SK-N-SH (cell line): ENCODE results near the gene PARVG. TPM values are rescaled to one million over a fixed set of nuclear protein-coding genes. Genes with fewer than 3 reads are reported as not detected.

Experiments used
- CTCF ChIA-PET: fragments of 300-600, 350-600 bp; formaldehyde crosslinking; extraction: SDS; loops from one replicate; lab custom pipeline; 2021; lab: Yijun Ruan, JAX
- POLR2A ChIA-PET: fragments of 350-600 bp; sonication (Branson Sonifier 250); formaldehyde crosslinking; extraction: SDS; loops from one replicate; lab custom pipeline; 2020; ENCODE audit warnings: antibody characterized with exemption, inconsistent platforms; lab: Yijun Ruan, JAX
- DNase-seq: peaks from one replicate; pipeline ENCODE4 v3.0.0; 2012
- H2AFZ ChIP-seq: fragments of 200-600 bp; sonication (generic); 2 replicates; pipeline ENCODE4 v1.8.1; 2016; ENCODE audit warnings: antibody characterized with exemption, mild to moderate bottlenecking, low read depth
- H3F3A ChIP-seq: fragments of 200-600 bp; sonication (generic); replicated peaks from 2 replicates; pipeline ENCODE3; 2016; ENCODE audit warnings: antibody characterized with exemption, mild to moderate bottlenecking; ENCODE audit not compliant: insufficient read depth
- H3K27ac ChIP-seq, 2 experiments: fragments of 200-500 bp in 1 of 2; fragments of 200-600 bp in 1 of 2; sonication (Bioruptor generic) in 1 of 2; sonication (generic), shearing (Covaris generic) in 1 of 2; 2 replicates each; pipeline versions ENCODE4 v1.5.1 to v1.6.1; 2014 to 2016; ENCODE audit warnings: low read depth in 2 of 2, inconsistent platforms in 1 of 2, low read length in 1 of 2, mild to moderate bottlenecking in 1 of 2, mixed read lengths in 1 of 2
- H3K27me3 ChIP-seq: fragments of 200-600 bp; sonication (generic), shearing (Covaris generic); 2 replicates; pipeline ENCODE4 v1.6.1; 2016; ENCODE audit warnings: mixed run types; ENCODE audit not compliant: insufficient read depth
- H3K36me3 ChIP-seq, 2 experiments: fragments of 200-500 bp in 1 of 2; fragments of 200-600 bp in 1 of 2; sonication (Bioruptor generic) in 1 of 2; sonication (generic) in 1 of 2; replicated peaks in 1 of 2; 2 replicates each; pipeline versions ENCODE3 to v1.5.1; 2014 to 2016; ENCODE audit warnings: low read length in 1 of 2, mild to moderate bottlenecking in 1 of 2; ENCODE audit not compliant: insufficient read depth in 2 of 2, control insufficient read depth in 1 of 2
- H3K4me1 ChIP-seq, 2 experiments: fragments of 200-500 bp in 1 of 2; fragments of 200-600 bp in 1 of 2; sonication (Bioruptor generic) in 1 of 2; sonication (generic), shearing (Covaris generic) in 1 of 2; 2 replicates each; pipeline versions ENCODE4 v1.5.1 to v1.6.1; 2014 to 2016; ENCODE audit warnings: low read depth in 1 of 2, low read length in 1 of 2, mixed run types in 1 of 2; ENCODE audit not compliant: insufficient read depth in 2 of 2, control insufficient read depth in 1 of 2
- H3K4me2 ChIP-seq: fragments of 200-600 bp; sonication (generic), shearing (Covaris generic); 2 replicates; pipeline ENCODE4 v1.6.1; 2017; ENCODE audit warnings: mixed run types
- H3K4me3 ChIP-seq, 2 experiments: fragments of 200-500 bp in 1 of 2; fragments of 200-600 bp in 1 of 2; sonication (Bioruptor generic) in 1 of 2; sonication (generic), shearing (Covaris generic) in 1 of 2; 2 replicates each; pipeline versions ENCODE4 v1.5.1 to v1.8.1; 2014 to 2016; ENCODE audit warnings: low read depth in 2 of 2, inconsistent platforms in 1 of 2, low read length in 1 of 2, mild to moderate bottlenecking in 1 of 2, mixed read lengths in 1 of 2, moderate library complexity in 1 of 2
- H3K79me2 ChIP-seq: fragments of 200-600 bp; sonication (generic); 2 replicates; pipeline ENCODE4 v1.8.1; 2017; ENCODE audit warnings: mild to moderate bottlenecking; ENCODE audit not compliant: insufficient read depth
- H3K9ac ChIP-seq: fragments of 200-600 bp; sonication (generic); 2 replicates; pipeline ENCODE4 v1.6.1; 2017; ENCODE audit warnings: mixed run types
- H3K9me2 ChIP-seq: fragments of 200-600 bp; sonication (generic); 2 replicates; pipeline ENCODE4 v1.6.1; 2017; ENCODE audit warnings: mixed run types
- H3K9me3 ChIP-seq: fragments of 200-600 bp; sonication (generic); 2 replicates; pipeline ENCODE4 v1.6.1; 2017; ENCODE audit warnings: mixed run types, mild to moderate bottlenecking, moderate library complexity
- H4K20me1 ChIP-seq: fragments of 200-600 bp; sonication (generic); 2 replicates; pipeline ENCODE4 v1.6.1; 2017; ENCODE audit warnings: mild to moderate bottlenecking, mixed run types; ENCODE audit not compliant: insufficient read depth
- CTCF ChIP-seq: fragments of 200-600 bp; sonication (generic); IDR thresholded peaks from 2 replicates; pipeline ENCODE4 v1.6.1; 2017; ENCODE audit warnings: antibody characterized with exemption, mild to moderate bottlenecking, moderate library complexity
- ELF1 ChIP-seq: IDR thresholded peaks from 2 replicates; pipeline ENCODE4 v1.4.0; 2012
- FOXM1 ChIP-seq: IDR thresholded peaks from 2 replicates; pipeline ENCODE4 v1.4.0; 2012; ENCODE audit warnings: low read depth, mild to moderate bottlenecking
- GABPA ChIP-seq: IDR thresholded peaks from 2 replicates; pipeline ENCODE4 v1.4.0; 2012; ENCODE audit warnings: low read depth, mild to moderate bottlenecking
- MEF2A ChIP-seq: IDR thresholded peaks from 2 replicates; pipeline ENCODE4 v1.4.0; 2012; ENCODE audit warnings: low read depth, borderline replicate concordance
- NRF1 ChIP-seq: IDR thresholded peaks from 2 replicates; pipeline ENCODE4 v1.6.1; 2012; ENCODE audit warnings: low read depth, mild to moderate bottlenecking, low read length
- POLR2AphosphoS5 ChIP-seq: IDR thresholded peaks from 2 replicates; pipeline ENCODE4 v1.6.1; 2012; ENCODE audit warnings: low read depth, low read length
- SMC3 ChIP-seq: IDR thresholded peaks from 2 replicates; pipeline ENCODE4 v1.6.1; 2012; ENCODE audit warnings: low read depth, low read length, improper control_type of control experiment
- TAF1 ChIP-seq: IDR thresholded peaks from 2 replicates; pipeline ENCODE4 v1.6.1; 2012; ENCODE audit warnings: low read depth, mild to moderate bottlenecking, low read length, moderate library complexity, borderline replicate concordance
- TCF12 ChIP-seq: IDR thresholded peaks from 2 replicates; pipeline ENCODE4 v1.4.0; 2012
- YY1 ChIP-seq: IDR thresholded peaks from 2 replicates; pipeline ENCODE4 v1.4.0; 2012; ENCODE audit warnings: low read depth, mild to moderate bottlenecking
- WGBS: methylation state at CpG from one replicate; pipeline ENCODE4 v1.1.6; 2017; ENCODE audit warnings: low lambda C conversion rate; 5-methylcytosine and 5-hydroxymethylcytosine counted together
- polyA plus RNA-seq, 3 experiments: library from polyadenylated mRNA; depleted of rRNA; stranded (reverse); fragments of >200 nt; gene quantifications; 2 replicates each; pipeline ENCODE4 v1.2.3, GENCODE V29; 2012
- TF ChIP-seq, protein P1 (sequence below): IDR thresholded peaks from 2 replicates; pipeline ENCODE4 v1.4.0; 2012; ENCODE audit warnings: low read depth, borderline replicate concordance

PARVG gene
- polyA plus RNA-seq, 1 of the 3 experiments (the other 2 are of a cell fraction): 0.05 TPM

DNA sequence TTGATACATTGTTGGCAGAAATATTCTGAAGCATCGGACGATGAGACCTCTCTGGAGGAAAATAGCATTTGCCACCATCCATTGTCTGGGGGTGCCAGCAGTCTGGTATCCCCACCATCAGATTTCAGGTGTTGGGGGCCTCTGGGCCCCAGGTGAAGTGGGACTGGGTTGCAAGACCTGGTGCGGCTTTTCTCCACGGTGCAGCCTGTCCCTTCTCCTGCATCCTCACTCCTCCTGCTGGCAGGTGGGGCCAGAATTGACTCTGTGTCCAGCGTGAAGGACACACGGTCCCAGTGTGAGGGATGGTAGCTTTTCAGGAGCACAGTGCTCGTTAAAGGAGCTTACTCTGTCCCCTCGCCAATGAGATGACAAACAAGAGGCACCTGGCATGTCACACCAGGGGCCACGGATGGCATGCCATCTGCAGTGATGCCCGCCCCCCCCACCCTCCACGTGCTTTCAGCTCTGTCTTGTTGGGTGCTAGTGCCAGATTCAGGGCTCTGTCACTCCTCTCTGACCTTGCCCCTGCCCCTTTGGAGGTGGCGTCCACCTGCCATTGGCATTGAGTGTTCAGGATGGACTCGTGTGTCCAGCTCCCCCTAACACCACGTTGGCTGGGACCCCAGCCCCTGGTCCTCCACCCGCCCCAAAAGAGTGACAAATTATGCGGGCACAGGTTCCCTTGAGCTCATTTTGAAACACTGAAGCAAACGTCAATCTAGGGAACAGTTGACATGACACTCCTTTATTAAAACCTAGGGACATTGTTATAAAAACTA, 62.4 kb downstream of the PARVG start:
- no peak overlapping the region for H2AFZ ChIP-seq
- no peaks in the 10 kb centered on the region for H3K79me2 ChIP-seq
- no peak overlapping the region for H3K27ac ChIP-seq
- ChIA-PET POLR2A (no interaction called here), CTCF (interaction anchor here (0.8 to 1.3 kb wide), 2 partner anchors 39 to 162 kb away, joined by 3 read pairs; no protein-coding TSS in a partner anchor)
- H3K9ac ChIP-seq: no peak overlapping the region
- TF ChIP-seq SMC3 (no peak), CTCF (no peak), TCF12 (no peak), ELF1 (no peak), NRF1 (no peak), TAF1 (no peak), FOXM1 (no peak), YY1 (no peak), MEF2A (no peak)
- TF ChIP-seq, protein P1, sequence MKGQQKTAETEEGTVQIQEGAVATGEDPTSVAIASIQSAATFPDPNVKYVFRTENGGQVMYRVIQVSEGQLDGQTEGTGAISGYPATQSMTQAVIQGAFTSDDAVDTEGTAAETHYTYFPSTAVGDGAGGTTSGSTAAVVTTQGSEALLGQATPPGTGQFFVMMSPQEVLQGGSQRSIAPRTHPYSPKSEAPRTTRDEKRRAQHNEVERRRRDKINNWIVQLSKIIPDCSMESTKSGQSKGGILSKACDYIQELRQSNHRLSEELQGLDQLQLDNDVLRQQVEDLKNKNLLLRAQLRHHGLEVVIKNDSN: no peak
- H3K36me3 ChIP-seq: no peaks in the 10 kb centered on the region
- no peaks in the 10 kb centered on the region for H4K20me1 ChIP-seq
- no peak overlapping the region for H3K4me2 ChIP-seq
- no peaks in the 10 kb centered on the region; a peak in 1 of 4 replicates for H3K4me1 ChIP-seq
- no peaks in the 10 kb centered on the region for H3K9me2 ChIP-seq
- no peaks in the 10 kb centered on the region; the same call in 1 of the 2 replicates for H3K27me3 ChIP-seq
- no peaks in the 10 kb centered on the region for H3K9me3 ChIP-seq
- no peak overlapping the region for H3K4me3 ChIP-seq
- H3F3A ChIP-seq: no peaks in the 10 kb centered on the region
- 47% methylated on average over 17 of the region's 17 CpGs for WGBS
- no peak for DNase-seq

GRCh38 chr22:44243761-44244160, 63.0 kb downstream of the PARVG start:
- Histone ChIP-seq H4K20me1 (no peaks in the 10 kb centered on the region), H3K79me2 (no peaks in the 10 kb centered on the region), H3K27ac (no peak overlapping the region), H3K4me3 (no peak overlapping the region), H3K4me2 (no peak overlapping the region), H3K4me1 (no peaks in the 10 kb centered on the region; a peak in 1 of 4 replicates), H3K36me3 (no peaks in the 10 kb centered on the region)
- POLR2A ChIA-PET: no interaction called here
- no peak for DNase-seq
- TF ChIP-seq POLR2AphosphoS5: no peak
- no peak for TF ChIP-seq ELF1
- no peak for TF ChIP-seq TAF1
- no peak for TF ChIP-seq GABPA
- TF ChIP-seq, all 33 proteins: peak for 0
- 56% methylated on average over 8 of the region's 8 CpGs for WGBS
- CTCF ChIA-PET: interaction anchor here (0.8 to 1.3 kb wide), 2 partner anchors 40 to 163 kb away, joined by 3 read pairs; no protein-coding TSS in a partner anchor
- H2AFZ ChIP-seq: no peak overlapping the region
- H3F3A ChIP-seq: no peaks in the 10 kb centered on the region
- no peaks in the 10 kb centered on the region for H3K9me2 ChIP-seq
- H3K9ac ChIP-seq: no peak overlapping the region
- H3K9me3 ChIP-seq: no peaks in the 10 kb centered on the region
- no peaks in the 10 kb centered on the region; the same call in 1 of the 2 replicates for H3K27me3 ChIP-seq
